Stimulated activated CD4-positive, alpha-beta T cell treated with anti-CD3 and anti-CD28 coated beads, Interleukin-2, amount 100 ng/mL, for 4 hours (primary cell): ENCODE measurements around the gene CTIF.

ENCODE experiments used
- DNase-seq: peaks from one replicate; pipeline ENCODE4 v3.0.0-alpha.2; 2020; ENCODE audit warnings: low read depth

The CTIF gene

DNA sequence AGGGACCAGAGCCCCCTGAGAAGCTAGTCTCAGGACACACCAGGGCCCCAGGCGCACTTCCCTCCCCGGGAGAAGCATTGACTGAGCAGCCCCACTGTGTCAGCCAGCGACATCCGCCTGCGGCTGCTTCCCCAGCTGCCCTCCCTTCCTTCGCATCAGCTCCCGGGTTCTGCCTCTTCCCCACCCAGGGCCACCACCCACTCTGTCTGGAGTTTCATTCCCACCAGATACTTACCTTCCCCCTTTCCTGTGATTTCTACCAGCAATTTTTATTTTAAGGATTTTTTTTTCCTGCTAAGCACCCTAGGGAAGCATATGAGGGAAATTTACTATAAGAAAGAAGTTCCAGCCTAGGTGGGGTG is 312.7 kb downstream of the CTIF start:
- DNase-seq: no peak

DNA sequence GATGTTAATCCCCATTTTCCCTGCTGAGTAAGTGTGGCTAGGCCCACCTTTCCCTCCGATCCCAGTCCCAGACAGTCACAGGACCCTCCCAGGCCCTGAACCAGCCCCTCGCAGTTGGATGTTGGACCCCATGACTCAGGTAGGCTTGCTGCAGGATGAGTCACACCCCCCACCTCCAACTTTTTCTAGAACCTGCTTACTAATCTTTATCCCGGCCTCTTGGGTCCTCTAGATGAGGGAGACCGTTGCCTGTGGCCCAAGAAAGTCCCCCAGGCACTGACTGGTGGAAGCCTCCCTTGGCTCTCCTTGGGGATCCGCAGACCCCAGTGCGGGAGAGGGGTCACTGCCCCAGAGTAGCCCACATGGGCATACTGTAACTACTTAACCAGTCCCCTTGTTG is 313.5 kb downstream of the CTIF start:
- DNase-seq: no peak

DNA sequence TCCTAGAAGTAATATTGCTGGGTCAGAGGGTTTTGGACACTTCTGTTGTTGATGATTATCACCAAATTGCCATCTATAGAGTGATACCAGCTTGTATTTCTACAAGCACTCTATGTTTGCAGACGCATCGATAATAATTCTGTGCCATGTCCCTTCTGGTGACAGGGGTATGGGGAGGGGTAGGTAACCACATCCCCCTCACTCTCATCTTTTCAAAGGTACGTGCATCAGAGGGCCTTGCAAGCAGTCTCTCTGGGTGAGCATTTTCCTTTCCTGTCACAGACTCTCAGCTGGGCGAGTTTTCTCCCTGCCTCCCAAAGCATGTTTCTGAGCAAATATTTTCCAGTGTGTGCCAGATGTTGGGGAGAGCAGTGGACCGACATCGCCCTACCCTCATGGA is 314.0 kb downstream of the CTIF start:
- no peak for DNase-seq

DNA sequence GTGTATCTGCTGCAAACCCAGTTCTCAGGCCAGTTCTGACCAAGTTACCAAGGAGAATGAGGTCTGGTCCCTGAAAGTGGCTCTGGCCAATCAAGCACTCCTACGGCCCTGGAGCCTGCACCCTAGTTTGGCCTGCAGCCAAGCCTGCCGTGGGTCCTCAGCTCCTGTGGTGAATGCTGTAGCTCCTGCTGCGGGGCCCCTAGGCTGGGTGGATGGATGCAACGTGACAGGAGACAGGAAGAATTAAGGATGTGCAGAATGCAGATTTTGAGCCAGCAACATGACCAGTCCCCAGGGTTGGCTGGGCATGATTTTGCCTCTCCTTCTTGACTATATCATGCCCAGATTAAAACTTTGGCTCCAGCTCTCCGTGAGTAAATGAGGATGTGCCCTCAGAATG is 314.8 kb downstream of the CTIF start:
- DNase-seq: no peak

DNA sequence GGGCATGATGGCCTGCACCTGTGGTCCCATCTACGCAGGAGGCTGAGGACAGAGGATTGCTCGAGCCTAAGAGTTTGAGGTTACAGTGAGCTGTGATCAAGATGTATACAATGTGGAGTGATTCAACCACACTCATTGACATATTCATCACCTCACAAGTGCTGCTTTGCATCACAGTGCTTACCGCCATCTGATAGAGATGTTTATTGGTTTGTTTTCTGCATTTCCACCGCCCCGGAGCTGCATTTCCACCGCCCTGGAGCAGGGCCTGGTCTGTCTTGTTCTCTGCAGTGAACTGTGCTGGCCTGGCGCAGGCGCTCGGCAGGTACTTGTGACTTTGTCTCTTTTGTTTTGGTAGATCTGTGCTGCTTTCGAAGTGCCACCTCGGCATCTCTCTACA is 315.9 kb downstream of the CTIF start:
- no peak for DNase-seq

DNA sequence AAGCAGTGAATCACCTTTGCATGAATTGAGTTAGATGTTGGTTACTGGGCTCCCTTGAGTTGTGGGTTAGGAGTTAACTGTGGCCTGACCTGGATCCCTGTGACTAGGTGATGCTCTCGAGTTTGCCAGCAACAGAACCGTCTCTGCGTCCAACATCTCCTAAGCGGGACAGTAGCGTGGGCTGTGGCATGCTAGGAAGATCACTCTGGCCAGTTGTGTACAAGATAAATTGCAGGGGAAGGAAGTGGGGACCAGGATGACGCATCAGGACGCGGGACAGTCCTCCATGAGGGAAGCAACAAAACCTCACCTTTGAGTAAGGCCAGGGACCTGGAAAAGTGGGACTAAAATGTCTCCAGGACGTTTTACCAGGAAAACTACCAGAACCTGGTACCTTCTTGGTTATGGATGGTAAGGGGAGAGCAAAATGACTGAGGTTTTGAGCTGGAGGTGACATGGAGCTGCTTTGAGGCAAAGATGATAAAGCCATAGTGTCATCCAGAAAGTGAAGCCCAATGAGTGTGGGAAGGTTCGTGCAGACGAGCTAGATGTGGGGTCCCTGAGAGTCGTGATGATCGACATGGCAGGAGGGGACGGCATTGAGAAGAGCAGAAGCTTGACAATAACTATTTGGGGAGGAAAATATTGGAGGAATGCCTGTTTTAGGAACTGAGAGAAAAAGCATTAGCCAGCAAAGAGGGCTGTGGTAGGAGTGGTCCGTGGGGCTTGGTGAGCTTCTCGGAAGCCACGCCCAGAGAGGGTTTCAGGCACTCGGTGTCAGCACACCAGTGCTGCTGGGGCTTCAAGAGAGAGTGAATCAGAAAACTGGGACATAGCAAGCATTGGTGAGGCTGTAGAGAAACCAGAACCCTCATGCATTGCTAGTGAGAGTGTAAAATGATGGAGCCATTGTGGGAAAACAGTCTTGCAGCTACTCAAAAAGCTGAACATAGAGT is 316.9 kb downstream of the CTIF start:
- no peak for DNase-seq

DNA sequence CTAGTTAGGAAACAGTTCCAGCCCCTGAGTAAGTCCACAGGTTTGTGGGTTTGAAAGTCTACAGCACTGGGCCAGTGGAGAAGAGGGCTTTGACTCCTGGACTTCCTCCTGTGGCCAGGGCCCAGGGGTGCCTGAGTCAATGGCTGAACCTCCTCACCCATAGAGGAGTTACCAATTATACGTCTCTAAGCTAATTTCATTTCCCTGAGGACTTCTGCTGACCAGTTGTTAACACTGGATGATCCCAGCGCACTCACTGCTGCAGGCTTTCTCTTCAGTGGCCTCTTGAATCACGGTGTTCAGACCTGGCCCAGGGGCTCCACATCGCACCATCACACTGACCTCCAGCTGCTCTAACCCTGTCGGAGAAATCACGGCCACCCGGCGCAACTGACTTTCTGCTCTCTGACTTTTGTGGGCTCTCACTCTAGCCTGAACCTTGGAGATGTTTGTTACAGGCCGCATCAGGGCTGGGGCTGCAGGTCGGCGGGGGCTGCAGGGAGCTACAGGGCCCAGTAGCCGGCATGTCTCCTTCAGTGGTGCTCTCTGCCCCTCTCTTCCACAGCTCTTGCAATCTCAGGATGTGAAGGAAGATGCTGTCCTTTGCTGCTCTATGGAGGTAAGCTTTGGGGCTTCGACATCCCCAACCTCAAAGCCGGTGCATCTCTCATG is 318.3 kb downstream of the CTIF start:
- DNase-seq: no peak

DNA sequence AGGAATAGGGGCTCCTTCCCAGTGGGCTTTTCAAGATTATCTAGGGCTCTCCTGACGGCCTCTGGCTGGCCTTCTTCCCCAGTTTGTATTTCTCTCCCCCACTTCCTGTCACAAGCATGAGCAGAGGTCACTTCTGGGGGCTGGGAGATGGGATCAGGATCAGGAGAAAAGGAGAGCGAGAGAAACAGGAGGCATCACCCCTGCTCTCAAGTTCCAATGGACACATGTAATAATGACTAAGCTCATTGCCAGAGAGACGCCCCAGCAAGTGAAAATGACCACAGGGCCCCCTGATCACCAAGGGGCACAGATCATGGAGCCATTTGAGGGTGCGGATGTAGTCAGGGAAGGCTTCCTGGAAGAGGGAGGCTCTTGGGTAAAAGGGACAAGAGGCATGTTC is 319.8 kb downstream of the CTIF start:
- no peak for DNase-seq

DNA sequence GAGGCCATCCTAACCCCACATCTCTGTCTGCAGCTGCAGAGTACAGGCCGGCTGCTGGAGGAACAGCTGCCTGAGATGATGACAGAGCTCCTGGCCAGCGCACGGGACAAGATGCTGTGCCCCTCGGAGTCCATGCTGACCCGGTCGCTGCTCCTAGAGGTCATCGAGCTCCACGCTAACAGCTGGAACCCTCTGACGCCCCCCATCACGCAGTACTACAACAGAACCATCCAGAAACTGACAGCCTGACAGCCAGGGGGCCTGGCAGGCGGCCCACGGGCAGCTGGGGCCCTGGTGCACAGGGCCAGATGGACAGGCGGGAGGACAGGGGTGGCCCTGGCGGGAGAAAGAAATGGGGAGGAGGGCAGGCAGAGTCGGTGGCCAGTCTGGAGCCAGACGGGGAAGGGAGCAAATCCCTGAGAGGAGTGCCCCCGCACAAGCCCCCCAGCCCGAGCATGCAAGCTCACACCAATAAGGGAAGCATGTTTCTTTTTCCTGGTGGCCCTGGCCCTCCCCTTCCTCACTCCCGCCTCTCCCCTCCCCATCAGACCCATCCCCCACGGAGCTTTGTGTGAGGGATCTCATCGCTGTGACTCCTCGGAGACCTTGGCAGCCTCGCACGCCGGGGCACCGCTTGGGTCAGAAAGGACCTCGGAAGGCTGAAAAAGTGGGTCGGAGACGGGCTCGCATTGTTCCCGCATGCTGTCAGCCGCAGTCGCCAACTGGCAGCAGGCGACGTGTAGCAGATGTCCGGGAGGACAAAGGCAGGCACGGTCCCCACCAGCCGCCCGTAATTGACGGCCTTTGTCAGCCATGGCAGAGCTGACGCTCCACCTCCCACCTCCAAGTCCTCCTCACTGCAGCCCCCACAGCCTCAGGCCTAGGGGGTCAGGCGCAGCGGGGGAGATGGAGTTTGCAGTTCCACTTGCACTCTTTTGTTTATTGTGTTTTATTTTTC is 320.8 kb downstream of the CTIF start:
- no peak for DNase-seq

DNA sequence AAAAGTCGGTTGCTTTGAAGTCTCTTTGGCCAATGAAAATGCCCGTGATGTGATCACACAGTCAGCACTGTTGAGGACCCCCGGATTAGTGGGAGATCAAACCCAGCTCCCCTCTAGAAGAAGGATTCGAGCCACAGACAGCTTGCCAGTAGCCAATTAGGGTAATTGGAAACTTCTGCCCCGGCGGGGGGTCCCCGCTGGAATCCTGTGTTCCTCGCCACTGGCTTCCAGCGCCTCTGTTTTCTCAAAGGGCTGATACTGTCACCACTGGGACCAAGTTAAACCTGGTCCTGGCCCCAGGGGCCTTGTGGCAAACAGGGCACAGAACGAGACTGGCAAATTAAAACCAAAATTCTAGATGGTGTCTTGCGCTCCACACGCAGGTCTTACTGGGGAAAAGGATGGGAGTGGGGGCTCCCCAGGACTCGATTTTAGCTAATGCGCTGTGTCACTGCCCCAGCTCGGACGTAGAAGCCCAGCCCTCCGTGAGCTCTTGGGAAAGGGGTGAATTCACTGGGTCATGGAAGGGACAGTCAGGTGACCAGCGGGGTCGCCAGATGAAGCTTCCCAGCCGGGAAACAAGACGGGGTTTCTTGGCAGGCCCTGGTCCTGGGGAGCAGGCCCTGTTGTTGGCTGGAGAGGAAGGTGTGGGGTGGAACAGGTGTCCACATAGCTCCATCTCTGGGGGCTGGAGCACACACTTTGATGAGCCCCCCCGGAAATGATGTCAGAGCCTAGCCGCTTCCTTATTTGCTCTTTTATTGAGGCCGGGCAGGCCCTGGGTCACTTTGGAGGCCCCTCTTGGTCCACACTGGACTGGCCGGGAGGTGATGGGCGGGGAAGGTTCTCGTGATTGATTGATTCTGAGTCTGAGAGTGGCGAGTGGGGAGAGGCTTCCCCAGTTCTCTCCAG is 321.7 kb downstream of the CTIF start:
- no peak for DNase-seq

DNA sequence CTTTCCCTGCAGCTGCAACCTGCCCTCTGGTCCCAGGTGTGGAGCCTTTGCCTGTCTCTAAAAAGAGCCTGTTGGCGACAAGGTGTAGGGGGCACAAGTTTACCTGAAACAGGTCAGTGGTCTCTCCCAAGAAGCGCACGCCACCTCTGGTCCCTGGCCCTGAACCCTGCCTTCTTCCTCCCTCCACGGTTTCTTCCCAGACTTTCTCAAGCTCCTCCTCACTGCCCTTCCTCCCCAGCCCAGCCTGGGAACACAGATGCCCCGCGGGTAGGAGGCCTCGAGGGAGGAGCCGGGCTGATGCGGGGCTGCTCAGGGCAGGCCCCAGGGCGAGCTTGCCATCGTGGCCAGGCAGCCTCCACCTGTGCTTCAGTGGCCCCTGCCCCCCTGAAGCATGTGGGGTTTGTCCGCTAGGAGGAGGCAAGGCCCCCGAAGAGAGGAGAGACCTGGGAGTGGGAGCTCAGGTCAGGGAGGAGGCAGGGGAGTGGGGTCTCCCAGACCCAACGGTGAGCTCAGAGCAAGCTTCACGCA is 322.4 kb downstream of the CTIF start:
- DNase-seq: no peak

DNA sequence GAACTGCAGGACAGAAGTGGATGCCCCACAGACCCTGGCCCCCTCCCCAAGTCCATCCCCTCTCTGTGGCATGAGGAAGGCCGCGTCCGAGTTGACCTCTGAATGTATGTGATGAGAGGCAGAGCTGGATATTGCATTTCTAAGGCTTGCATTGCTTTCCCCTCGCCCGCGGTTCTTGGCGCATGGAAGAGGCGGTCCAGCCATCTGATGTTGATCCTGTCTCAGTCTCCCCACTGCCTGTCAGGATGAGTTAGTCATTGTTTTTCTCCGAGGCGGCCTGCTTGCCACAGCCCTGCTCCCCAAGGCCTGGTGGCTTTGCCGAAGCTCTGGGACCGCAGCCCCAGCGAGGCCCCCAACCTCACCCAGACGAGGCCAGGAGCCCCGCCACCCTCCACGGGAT is 323.3 kb downstream of the CTIF start:
- no peak for DNase-seq

DNA sequence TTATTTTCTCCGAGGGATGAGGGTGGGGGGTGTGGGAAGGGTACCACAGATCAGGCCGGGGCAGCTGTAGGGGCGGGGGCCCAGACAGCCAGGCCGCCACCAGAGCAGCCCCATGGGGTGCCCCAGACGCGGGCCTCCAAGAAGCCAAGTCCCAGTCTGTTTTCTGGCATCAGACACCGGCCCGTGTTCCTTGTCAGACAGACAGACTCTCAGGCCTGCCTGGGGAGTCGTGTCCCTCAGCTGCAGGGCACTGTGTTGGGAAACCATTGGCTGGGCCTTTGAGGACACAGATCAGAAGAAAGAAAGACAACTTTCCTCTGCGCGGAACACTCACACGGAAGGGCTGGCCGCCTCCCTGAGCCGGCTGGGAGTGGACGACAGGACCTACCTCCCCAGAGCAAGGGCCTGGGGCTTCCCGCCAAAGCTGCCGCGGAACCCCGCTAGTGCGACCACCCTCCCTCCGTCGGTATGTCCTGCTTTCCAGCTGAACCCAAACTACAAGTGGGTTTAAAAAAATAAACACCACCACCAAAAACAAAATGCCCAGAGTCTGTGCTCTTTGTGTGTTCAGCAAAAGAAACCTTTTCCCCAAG is 323.9 kb downstream of the CTIF start:
- no peak for DNase-seq

DNA sequence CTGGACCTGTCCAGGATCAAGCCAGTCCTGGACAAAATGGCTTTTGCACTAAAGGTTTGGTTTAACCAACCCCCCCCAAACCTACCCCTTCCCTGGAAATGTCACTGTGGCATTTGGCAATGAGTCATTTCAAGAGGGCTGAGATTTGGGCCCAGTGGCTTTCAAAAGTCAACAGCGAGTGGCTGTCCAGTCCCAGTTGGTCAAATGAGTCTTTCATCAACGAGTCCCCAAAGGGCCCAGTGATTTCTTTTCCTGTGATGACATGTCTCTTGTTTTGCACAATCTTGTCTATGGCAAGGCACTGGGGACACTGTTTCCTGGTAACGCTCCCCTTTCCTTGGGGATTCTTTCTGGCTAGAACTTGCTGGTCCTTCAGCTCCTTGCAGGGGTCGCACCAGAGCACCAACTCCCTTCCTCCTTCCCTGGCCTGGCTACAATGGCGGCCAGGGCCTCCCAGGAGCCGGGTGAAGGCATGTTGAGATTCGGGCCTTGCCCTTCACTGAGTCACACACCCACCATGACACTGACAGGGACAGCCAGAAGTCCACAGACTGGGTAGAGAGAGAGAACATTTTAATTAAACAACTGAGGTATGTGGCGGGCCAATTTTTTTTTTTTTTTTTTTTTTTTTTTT is 324.7 kb downstream of the CTIF start:
- no peak for DNase-seq

DNA sequence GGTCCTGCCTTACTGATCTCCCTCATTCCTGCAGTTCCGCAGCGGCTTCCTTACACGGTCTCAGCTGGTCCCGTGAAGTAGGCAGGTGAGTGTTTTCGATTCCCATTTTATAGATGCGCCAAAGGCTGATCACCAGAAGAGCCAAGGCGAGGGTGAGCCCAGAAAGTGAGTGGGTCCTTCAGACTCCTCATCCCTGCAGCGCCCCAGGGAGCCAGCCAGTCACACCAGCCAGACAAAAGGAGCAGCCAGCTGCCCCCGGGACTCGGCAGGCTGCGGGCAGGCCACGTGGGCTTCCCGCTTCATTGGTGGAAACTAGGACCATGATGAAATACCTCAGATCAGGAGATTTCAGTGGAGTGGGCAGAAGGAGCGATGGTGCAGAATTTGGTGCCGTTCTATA is 326.0 kb downstream of the CTIF start:
- no peak for DNase-seq

DNA sequence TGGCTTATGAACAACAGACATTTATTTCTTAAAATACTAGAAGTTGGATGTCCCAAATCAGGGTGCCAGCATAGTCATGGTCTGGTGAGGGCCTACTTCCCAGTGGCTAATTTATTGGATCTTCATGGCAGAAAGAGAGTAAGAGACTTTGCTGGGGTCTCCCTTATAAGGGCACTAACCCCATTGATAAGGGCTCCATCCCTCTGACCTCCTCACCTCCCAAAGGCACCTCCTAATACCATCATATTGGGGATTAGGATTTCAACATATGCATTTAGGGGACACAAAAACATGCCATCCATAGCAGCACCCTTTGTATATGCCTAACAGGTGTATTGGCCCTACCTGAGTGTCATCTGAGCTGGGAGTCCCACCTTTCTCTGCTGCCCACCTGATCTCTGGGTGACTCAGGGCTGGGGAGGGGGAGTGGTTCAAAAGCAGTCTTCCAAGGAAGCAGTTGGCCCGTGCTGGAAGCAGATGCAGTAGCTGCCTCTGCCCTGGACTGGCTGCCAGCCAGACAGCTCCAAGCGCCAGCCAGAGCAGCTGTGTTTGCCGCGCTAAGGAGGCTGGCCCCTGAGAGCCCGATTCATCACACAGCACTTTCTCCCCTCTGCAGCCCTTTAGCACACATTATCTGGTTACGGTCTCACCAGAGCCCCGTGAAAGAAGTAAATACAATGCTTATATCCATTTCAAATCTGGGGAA is 327.4 kb downstream of the CTIF start:
- no peak for DNase-seq

DNA sequence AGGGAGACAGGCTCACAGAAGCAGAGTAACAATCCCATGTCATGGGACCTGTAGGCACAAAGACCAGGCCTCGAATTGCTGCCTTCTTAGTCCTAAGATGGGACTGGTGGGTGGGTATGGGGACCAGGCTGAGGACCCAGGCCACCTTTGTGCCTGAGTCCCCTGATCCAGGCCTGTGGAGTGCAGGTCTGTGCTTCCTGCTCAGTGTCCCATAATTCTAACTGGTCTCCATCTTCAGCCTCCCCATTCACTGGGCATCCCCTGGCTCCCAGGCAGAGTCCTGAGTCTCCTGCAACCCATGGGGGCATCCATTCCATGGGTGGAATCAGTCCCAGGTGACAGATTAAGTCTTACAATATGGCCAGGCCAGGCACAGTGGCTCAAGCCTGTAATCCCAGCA is 328.0 kb downstream of the CTIF start:
- DNase-seq: no peak

DNA sequence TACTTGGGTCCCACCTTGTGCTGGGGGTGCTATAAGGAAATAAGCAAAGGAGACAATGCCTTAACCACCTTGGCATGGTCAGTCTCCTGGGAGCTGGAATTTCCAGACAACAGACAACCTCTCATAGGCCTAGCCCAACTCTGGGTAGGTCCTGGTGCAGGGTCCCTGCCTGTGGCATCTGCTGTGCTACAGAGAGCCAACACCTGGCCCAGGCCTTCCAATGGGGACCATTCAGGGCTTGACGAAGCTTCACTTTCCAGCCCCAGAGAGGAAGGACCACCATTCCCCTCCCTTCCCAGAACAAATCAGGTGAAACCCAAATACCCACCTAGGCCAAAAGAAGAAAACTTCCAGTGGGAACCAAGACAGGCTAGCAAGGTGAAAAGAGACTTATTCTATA is 329.1 kb downstream of the CTIF start:
- DNase-seq: no peak
